DMS114 treated with DMSO at 0.1 percent for 48 hours (cell line): Measurements from ENCODE around the gene GBGT1.
"Not testable (repeated sequence)": the region's sequence is repeated elsewhere in the genome, so short reads cannot be mapped to it uniquely, and the experiment has no call there.

ENCODE experiments used
- DNase-seq: peaks from one replicate; lab custom pipeline; 2025; ENCODE audit not compliant: unreplicated experiment; lab: John Stamatoyannopoulos, UW

The GBGT1 gene

DNA sequence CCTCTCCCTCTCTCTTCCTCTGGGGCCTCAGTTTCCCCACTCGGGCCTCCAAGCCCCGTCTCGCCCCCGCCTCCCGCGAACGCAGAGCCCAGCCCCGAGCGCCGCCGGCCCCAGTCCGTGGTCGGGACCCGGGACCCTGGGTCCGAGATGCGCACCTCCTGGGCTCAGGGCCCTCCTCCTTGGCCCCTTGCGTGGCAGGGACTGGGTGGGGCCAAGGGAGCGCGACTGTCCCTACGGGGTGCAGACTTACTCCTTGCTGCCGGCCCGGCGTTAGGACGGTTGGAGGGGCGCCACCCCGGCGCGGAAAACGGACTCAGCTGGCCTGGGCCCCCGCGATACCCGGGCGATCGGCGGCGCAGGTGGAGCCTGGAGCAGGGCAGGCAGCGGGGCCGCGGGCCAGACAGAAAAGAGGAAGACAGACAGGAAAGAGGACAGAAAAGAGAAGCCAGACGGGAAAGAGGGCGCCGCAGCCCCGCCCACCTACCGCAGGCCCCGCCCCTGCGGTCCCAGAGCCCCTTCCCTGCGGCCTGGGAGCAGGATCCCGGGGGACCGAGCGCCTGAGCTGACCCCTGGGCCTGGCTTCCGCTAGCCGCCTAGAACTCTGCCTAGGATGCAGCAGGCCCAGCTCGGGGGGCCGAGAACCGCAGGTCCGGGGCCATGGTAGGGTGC is at the start of gene GBGT1:
Gene GBGT1, minus strand, starts transcription at position 411 of the 669 bp plus-strand sequence. CDS start 1,502 bp downstream, outside the sequence.
- no peak for DNase-seq

DNA sequence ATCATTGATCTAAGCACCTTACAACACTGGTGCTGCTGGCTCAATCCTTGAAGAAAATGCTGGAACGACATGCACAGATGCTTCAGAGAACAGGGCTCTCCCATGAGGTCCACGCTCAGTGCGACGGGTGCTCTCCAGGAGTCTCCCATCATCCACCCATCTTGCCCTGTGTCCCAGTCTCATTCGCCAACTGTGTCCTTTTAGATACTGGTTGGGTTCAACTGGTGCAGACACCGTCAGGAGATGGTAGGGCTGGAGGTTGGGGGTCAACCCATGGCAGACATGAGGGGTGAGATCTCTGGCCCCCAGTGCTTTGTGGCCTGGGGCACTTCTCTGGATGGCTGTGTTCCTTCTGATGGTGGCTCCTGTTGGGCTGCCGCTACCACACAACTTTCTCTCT is 46.9 kb upstream of the GBGT1 start:
- no peak for DNase-seq

DNA sequence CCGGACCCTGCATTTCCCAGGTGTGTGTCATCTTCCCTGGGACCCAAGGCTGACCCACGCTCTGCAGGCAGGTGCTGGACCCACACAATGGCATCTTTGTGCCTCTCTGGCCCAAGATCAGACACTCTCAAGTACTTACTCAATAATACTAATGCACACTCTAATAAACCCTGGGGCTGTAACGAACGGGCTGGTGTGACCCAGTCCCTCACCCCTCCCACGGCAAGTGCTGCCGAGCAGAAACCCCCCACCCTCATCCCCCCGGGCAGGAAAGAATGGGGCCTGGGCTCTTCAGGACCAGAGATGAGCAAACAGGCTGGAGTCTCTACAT is 46.5 kb upstream of the GBGT1 start:
- DNase-seq: no peak

DNA sequence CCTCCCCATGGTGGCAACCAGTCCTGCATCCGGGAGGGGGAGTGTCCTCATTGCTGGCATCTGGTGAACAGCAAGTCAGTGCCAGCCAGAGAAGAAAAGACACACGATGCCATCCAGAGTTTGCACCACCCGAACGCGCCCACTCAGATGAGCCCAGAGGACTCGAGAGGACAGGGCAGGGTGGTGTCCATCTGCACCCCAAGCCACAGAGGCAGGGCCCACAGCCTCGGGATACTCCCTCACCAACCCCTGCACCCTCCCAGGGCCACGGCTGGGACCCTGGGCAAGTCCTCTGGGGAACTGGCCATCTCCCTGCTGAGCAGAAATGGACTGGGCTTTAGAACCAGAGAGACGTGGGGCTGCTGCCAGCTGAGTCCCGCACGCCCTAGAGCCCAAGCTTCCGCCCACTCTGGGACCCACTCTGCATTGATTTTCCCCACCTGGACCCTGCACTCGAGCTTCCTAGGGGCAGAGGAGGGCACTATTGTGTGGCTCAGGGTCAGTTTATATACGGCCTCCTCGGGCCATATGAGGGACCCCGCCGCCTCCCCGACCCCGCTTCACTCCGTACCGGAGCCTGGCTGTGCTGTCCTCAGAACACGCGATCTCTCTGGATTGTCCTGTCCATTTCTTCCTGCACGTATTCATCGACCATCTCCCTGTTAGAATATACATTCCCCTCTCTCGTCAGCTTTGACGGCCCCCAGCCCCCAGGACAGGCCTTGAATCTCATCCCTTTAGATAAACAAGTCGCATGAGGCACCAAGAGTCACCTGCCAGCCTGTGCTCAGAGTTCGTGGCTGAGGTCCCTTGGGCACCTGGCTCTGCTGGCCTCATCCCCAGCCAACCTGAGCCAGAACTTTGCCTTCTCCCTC is 45.9 kb upstream of the GBGT1 start:
- not testable (repeated sequence) for DNase-seq

DNA sequence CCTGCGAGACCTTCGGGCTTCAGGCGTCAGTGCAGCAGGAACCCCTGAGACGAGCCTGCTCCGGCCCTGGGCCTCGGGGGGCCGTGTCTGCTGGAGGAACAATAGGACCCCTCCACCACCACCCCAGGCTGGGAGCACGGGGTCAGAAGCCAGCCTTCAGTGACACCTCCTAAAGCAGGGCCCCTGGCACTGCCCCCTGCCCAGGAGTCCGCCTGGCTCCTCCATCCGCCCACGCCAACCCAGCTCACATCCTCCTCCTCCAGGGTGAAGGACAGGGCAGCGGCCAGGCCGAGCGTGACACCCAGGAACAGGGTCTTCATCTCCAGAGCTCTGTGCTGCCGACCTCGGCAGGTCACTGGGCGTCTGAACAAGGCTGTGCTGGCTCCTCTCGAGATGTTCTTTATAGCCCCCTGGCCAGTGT is 45.2 kb upstream of the GBGT1 start, which contains the start of gene OBP2B:
Gene OBP2B, minus strand, starts transcription at position 371 of the 421 bp plus-strand sequence. Its CDS starts 51 bp downstream, at position 320.
- DNase-seq: not testable (repeated sequence)

DNA sequence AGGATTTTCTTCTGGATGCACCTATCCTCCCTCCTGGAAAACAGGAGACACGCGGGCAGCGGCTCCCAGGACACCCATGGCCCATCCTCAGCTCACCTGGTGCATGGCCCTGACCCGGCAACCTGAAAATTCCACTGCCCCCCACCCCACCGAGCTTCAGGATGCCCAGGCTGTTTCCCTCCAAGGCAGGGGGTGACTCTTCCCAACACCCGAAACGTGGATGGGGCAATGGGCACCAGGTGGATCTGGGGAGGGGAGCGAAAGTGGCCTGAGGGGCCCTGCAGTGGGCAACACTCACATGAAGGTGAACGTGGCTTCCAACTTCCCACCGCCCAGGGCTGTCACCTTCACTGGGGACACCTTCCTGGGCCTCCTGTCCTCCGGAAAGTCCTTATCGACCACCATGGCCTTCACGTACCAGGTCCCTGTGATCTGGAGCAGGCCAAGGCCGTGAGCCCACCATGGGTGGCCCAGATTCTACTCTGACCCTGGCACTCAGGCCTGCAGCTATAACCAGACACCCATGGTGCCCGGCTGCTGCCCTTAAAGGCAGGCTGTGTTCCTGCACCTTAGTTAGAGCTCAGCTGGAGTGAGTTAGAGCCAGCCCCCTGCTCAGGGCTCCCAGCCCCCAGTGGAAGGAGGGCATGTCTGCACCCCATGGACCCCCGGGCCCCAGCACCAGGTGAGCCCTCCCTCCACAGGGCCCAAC is 44.6 kb upstream of the GBGT1 start:
- not testable (repeated sequence) for DNase-seq

DNA sequence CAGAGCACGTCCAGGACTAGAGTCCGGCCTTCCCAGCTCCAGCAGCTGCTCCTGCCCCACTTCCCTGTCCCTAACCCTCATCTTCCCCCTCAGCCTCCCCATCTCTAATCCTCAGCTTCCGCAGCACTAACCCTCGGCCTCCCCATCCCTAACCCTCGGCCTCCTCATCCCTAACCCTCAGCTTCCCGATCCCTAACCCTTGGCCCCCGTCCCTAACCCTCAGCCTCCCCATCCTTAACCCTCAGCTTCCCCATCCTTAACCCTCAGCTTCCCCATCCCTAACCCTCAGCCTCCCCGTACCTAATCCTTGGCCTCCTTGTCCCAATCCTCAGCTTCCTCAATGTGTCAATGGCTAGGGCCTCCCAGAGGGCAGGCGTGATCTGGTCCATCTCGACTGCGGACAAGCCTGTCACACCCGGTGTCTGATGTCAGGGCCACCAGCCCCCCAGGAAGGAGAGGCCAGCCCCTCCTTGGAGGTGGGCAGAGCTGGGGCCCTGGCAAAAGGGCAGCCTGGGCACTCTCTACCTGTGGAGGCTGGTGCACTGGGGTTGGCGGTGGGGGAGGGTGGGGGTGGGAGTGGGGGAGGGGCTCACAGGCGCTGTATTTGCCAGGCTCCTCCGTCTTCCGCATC is 43.9 kb upstream of the GBGT1 start:
- no peak for DNase-seq

DNA sequence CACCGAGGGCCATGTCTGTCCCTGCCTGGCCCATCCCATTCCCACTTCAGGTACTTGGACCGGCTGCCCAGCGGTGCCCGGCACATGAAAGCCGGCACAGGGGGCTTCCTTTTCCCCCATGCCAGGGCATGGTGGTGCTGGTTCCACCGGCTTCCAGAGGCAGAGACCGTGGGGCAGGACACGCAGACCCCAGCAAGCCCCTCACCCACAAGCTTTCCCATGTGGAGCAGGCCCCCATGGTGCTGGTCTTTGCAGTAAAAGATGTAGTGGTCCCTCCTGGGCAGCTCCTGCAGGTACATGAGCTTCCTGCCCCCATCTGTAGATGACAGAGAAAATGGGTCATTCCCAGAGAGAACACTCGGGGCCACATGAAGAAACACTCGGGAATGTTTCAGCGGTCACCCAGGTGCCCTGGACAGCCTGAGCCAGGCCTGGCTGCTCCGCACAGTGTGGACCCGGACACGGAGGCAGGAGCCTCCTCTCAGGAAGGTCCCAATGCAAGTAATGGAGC is 43.4 kb upstream of the GBGT1 start:
- no peak for DNase-seq

DNA sequence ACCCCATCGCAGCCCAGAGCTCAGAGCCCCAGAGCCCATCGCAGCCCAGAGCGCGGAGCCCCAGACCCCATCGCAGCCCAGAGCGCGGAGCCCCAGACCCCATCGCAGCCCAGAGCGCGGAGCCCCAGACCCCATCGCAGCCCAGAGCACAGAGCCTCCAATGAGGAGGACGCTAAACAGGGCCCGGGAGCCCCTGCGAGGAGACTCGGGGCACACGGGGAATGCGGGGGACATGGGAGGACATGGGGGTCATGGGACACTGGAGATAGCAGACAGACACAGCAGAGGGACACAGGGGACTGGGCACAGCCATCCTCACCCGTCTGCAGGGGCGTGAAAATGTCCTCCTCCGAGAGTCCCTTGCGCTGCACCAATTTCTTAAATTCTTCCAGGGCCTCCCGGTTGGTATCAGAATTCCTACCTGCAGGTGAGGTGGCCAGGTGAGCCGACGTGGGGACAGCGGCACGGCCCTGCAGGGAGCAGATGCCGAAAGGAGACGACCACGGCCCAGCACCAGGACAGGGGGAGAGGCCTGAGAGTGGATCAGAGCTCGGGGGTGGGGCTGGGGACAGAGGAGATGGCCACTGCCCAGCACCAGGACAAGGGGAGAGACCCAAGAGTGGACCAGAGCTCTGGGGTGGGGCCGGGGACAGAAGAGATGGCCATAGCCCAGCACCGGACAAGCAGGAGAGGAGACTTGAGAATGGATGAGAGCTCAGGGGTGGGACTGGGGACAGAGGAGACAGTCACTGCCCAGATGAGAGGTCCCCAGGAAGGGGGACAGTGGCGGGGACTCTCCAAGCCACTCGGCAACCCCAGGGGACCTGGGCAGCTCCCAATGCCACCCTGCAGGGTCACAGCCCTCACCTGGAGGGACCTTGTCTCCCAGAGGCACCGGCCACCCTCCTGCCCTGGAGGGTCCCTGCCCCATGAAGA is 42.5 kb upstream of the GBGT1 start:
- DNase-seq: no peak

DNA sequence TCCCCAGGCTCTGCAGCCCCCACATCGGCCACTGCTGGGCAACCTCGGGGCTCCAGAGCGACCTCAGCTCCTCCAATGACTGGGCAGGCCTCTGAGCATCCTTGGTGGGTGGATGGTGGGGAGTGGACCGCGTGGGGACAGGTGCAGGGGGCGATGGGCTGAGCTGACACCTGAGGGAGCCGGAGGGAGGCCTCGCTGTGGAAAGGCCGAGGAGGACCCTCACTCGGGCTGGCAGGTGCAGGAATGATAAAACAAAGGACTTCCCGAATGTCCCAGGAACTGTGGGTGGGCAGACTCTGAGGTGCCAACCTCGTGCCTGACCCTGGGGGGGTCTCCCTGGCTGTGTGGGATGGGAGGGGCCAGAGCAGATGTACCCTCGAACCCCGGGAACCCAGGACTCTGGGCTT is 41.8 kb upstream of the GBGT1 start:
- DNase-seq: not testable (repeated sequence)

DNA sequence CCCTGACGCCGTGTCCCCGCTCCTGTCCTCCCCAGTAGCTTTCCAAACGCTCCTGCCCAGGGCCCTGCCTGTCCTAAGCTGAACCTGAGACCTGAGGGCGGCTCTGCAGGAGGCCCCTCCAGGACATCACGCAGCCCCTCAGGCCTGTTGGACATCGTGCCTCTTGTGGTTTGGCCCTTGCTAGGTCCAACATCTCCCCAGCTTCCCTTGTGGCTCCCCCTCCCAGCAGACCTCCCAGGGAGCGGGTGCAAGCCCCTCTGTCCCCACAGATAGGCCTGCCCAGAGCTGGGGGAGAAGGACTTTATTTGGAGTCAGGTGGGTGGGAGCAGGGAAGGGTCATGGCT is 41.3 kb upstream of the GBGT1 start:
- no peak for DNase-seq

DNA sequence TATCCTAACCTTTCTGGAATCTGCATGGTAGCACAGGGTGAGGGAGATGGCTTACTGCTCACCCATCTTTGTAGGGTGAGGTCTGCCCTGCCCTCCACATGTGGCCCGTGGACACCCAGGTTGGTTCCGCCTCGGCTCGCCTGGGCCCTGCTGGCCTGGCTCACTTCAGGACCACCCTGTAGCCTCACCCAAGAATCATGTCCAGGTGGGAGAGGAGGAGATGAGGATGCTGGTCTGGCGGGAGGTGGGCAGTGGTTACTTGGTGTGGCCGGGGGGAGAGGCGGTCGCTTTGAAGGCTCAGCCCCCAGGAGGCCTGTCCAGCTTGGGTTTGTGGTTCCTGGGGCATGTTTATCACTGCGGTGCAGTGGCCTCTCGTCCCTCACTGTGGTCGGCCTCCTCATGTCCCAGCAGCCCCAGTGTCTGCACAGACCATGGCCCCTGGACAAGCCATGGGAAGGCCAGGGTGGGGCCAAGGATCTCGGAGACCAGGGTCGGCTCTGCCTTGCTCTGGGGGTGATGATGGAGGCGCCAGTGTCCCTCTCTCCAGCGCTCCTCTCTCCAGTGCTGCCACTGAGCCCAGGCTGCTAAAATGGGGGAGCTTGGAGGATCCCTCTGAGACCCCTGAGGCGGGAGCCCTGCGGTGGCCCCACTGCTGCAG is 40.8 kb upstream of the GBGT1 start:
- DNase-seq: no peak

DNA sequence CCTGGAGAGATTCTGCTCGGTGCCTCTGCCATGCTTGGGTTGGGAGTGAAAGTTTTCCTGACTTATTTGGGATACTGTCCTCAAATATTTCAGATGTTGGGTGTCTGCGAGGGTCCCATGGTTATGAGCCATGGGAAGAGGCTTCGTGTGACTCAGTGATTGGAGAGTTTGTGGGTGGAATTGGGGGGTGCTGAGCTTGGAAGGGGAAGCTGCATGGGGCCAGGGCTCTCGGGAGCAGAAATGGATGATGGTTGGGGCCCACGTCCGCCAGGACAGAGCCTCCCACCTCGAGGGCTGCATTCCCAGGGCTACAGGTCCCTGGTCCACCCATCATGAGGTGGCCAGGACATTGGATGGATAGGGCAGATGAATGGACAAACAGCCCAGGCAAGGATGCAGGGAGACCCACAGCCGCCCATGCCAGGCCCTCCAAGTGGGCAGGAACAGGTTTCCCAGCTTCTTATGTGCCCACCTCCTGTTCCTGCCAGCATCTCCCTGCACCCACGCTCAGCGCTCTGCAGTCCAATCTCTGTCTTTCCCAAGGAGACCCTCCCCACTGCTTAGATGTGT is 39.9 kb upstream of the GBGT1 start:
- no peak for DNase-seq

DNA sequence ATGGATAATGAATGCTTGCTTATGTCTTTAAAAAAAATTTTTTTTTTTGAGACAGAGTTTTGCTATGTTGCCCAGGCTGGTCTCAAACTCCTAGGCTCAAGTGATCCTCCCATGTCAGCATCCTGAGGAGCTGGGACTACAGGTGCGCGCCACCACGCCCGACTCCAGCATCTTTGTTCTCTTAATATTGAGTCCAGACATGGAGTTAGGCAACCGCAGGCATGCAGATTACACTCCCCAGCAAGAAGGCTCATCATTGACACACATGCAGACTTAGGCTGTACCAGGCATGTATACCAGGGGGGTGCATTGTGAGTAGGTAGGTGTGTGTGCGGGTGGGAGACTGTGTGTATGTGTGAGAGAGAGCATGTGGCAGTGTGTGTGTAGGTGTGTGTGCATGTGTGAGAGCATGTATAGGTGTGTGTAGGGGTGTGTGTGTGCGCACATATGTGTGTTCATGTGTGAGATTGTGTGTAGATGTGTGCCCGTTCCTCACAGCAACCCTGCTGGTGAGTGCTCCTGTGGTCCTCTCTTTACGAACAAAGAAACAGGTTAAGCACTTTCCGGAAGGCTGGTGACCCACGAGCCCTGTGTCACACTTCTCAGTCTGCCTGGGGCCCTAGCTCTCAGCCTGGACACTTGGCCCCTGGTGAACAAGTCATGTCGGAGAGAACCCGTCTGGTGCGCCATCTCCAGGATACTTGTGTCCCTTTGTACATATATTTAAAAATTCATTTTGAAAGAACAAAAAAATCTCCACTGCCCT is 39.2 kb upstream of the GBGT1 start:
- DNase-seq: no peak

DNA sequence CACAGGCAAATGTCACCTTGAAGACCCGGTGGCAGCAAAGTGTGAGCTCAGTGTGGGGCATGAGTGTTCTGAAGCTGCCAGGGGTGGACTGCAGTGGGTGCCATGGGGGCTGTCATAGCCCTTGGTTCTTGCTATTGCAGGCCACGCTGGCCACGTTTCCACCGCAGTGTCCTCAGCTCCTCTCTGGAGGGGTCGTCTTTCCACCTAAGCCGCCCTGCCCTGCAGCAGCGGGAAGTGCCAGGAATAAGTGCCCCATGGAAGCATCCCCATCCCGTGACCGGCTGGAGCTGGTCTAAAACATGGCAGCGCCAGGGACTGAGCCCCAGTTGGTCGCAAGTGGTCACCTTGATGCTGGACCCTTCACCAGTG is 38.4 kb upstream of the GBGT1 start:
- no peak for DNase-seq

DNA sequence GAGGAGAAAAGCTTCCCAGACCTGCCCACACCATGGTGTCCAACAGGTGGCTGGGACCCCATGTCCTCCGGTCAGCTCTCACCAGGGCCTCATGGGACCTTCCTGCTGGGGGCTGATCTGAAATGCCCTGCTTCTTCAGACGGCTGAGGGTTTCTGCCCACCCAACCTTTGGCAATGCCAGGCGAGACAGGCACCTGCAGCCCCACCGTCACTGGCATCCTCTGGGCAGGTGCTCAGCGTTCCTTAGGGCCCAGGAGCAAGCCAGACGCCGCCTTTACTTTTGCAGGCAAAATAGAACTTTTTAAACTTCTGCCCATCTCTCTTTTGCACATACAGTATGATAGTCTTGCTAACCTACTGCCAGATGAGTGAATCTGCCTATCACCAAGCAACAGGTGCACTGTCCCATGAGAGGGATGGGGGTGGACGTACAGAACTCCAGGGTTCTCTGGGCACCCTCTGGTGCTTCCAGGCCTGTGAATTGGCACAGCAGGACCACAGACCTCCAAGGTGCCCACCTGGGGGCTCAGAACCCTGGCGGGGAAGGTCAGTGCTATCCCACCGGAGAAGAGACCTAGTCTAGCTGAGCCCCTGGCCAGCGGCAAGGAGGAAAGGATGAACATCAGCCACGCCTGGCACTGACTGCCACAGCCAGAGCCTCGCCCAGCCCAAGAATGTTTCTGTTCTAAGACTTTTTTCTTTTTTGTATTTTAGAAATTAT is 37.9 kb upstream of the GBGT1 start:
- no peak for DNase-seq

DNA sequence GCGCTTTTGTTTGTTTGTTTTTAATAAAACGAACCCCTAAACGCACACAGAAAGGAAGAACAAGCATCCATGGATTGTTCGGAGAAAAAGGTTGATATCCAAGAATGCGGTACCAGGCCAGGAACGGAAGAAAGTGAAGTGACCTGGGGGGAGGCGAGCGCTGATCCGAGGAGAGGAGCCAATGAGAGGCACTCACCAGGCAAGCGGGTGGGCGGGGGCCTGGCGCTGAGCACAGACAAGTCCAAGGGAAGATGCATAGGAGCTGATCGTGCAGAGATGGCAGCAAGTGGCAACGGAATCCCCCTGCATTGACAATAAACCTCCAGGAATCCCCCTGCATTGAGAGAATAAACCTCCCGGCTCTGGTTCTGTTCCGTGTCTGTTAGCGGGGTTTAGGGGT is 36.9 kb upstream of the GBGT1 start:
- DNase-seq: no peak
